Suprapubic skin (tissue), 4 donors: ENCODE results near the gene DPEP2. TPM values are rescaled to one million over a fixed set of nuclear protein-coding genes. Genes with fewer than 3 reads are reported as not detected.

Experiments used
- DNase-seq, 2 donors: peaks; one replicate each; pipeline ENCODE4 v3.0.0-alpha.2; 2019; ENCODE audit warnings: low spot score in 2 of 2
- H3K27ac ChIP-seq: fragments of 200-600 bp; sonication (generic); one replicate; pipeline ENCODE4 v1.5.1; 2019
- H3K27me3 ChIP-seq: fragments of 200-600 bp; sonication (generic); one replicate; pipeline ENCODE4 v1.5.1; 2019
- H3K36me3 ChIP-seq: fragments of 200-600 bp; sonication (generic); one replicate; pipeline ENCODE4 v1.5.1; 2019
- H3K4me1 ChIP-seq: fragments of 200-600 bp; sonication (generic); one replicate; pipeline ENCODE4 v1.5.1; 2019
- H3K4me3 ChIP-seq: fragments of 200-600 bp; sonication (generic); one replicate; pipeline ENCODE4 v1.5.1; 2019; ENCODE audit warnings: mild to moderate bottlenecking
- H3K9me3 ChIP-seq: fragments of 200-600 bp; sonication (generic); one replicate; pipeline ENCODE4 v1.5.1; 2019
- EP300 ChIP-seq: sonication (generic); formaldehyde crosslinking; IDR thresholded peaks from one replicate; pipeline ENCODE4 v1.6.1; 2017; ENCODE audit warnings: antibody characterized with exemption
- POLR2A ChIP-seq, 2 donors: fragments of 450-650 bp; IDR thresholded peaks; one replicate each; pipeline ENCODE4 v1.6.1; 2017; ENCODE audit warnings: antibody characterized with exemption in 2 of 2, mild to moderate bottlenecking in 2 of 2, moderate library complexity in 2 of 2
- POLR2AphosphoS5 ChIP-seq, 3 donors: sonication (generic); formaldehyde crosslinking; IDR thresholded peaks; one replicate each; pipeline ENCODE4 v1.6.1; 2017; ENCODE audit warnings: antibody characterized with exemption in 3 of 3
- WGBS: methylation state at CpG from one replicate; pipeline ENCODE4 v1.1.5; 2018; 5-methylcytosine and 5-hydroxymethylcytosine counted together
- total RNA-seq, 4 donors: library from RNA; depleted of rRNA; stranded (reverse); fragments of >200 nt; gene quantifications; one replicate each; pipeline ENCODE4 v1.1.0, GENCODE V29; 2016
- TF ChIP-seq, protein P1 (sequence below), 2 donors: fragments of 200-600 bp in 1 of 2; fragments of 450-650 bp in 1 of 2; sonication (generic) in 1 of 2; IDR thresholded peaks; one replicate each; pipeline ENCODE4 v1.5.1; 2016 to 2019; ENCODE audit warnings: antibody characterized with exemption in 2 of 2, mild to moderate bottlenecking in 1 of 2, moderate library complexity in 1 of 2

The DPEP2 gene
- total RNA-seq, 4 donors from 2014 or later = 0.56 TPM; not detected in 3

DNA sequence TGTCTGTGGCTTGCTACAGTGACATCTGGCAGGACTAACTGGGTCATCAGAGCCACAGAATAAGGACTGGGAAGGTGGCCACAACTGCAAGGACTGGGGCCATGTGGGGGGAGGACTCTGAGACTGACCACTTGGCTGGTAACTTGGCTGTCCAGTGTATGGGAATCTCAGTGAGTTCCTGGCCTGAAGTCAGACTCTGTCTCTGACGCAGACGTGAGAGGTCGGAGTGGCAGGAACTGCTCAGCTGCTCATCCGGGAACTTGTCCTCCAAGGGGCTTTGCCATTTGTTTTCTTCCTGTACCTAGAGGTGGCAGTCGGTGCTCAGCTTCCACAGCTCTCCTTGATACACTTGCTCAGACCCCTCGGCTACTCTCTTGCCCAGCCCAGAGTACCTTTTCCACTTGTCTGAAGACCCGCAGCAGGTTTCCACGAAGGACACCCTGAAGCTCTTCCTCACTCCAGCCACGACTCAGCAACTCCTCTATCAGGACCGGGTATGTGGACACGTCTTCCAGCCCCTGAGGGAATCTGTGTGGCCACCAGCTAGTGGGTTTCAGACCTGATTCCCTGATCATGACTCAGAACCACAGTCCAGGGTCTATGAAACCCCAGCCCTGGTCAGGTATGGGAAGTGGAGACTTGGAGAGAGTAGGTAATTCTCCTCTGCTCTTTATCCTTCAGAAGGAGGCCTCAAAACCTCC is 11.7 kb downstream of the DPEP2 start:
- no peak overlapping the region for H3K4me3 ChIP-seq
- TF ChIP-seq POLR2A (IDR thresholded peaks at IDR 0.05) (no peak), POLR2AphosphoS5 (IDR thresholded peaks at IDR 0.05) (no peak), EP300 (no peak)
- TF ChIP-seq, protein P1, sequence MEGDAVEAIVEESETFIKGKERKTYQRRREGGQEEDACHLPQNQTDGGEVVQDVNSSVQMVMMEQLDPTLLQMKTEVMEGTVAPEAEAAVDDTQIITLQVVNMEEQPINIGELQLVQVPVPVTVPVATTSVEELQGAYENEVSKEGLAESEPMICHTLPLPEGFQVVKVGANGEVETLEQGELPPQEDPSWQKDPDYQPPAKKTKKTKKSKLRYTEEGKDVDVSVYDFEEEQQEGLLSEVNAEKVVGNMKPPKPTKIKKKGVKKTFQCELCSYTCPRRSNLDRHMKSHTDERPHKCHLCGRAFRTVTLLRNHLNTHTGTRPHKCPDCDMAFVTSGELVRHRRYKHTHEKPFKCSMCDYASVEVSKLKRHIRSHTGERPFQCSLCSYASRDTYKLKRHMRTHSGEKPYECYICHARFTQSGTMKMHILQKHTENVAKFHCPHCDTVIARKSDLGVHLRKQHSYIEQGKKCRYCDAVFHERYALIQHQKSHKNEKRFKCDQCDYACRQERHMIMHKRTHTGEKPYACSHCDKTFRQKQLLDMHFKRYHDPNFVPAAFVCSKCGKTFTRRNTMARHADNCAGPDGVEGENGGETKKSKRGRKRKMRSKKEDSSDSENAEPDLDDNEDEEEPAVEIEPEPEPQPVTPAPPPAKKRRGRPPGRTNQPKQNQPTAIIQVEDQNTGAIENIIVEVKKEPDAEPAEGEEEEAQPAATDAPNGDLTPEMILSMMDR (IDR thresholded peaks at IDR 0.05) = no peak
- H3K9me3 ChIP-seq = no peaks in the 10 kb centered on the region
- H3K27me3 ChIP-seq = no peaks in the 10 kb centered on the region
- 68% methylated on average over 11 of the region's 11 CpGs for whole genome bisulfite sequencing
- DNase-seq = no peak
- H3K4me1 ChIP-seq = no peaks in the 10 kb centered on the region
- H3K27ac ChIP-seq = no peak overlapping the region
- no peaks in the 10 kb centered on the region for H3K36me3 ChIP-seq

- no peaks in the 10 kb centered on the region for H3K4me1 ChIP-seq
- no peak overlapping the region for H3K27ac ChIP-seq
- TF ChIP-seq, protein P1 (IDR thresholded peaks at IDR 0.05) = no peak
- TF ChIP-seq POLR2A (IDR thresholded peaks at IDR 0.05) (no peak), POLR2AphosphoS5 (IDR thresholded peaks at IDR 0.05) (no peak), EP300 (no peak)
- no peaks in the 10 kb centered on the region for H3K27me3 ChIP-seq
- no peak overlapping the region for H3K4me3 ChIP-seq
- no peaks in the 10 kb centered on the region for H3K9me3 ChIP-seq
- no peak for DNase-seq
- WGBS = 89% methylated on average over 5 of the region's 5 CpGs
- no peaks in the 10 kb centered on the region for H3K36me3 ChIP-seq
Measured at GRCh38 chr16:67986949-67987348, 12.3 kb downstream of the DPEP2 start.

DNA sequence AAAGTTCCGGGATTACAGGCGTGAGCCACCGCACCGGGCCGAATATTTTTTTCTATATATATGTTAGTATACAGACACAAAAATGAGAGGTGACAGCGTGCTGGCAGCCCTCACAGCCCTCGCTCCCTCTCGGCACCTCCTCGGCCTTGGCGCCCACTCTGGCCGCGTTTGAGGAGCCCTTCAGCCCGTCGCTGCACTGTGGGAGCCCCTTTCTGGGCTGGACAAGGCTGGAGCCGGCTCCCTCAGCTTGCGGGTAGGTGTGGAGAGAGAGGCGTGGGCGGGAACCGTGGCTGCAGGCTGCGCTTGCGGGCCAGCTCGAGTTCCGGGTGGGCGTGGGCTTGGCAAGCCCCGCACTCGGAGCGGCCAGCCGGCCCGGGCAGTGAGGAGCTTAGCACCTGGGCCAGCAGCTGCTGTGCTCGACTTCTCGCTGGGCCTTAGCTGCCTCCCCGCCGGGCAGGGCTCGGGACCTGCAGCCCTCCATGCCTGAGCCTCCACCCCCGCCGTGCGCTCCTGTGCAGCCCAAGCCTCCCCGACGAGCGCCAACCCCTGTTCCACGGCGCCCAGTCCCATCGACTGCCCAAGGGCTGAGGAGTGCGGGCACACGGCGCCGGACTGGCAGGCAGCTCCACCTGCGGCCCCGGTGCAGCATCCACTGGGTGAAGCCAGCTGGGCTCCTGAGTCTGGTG is 17.1 kb downstream of the DPEP2 start:
- DNase-seq = no peak
- H3K4me1 ChIP-seq = no peaks in the 10 kb centered on the region
- 95% methylated on average over 20 of the region's 49 CpGs for WGBS
- H3K27ac ChIP-seq = no peak overlapping the region
- H3K9me3 ChIP-seq = no peaks in the 10 kb centered on the region
- no peak for TF ChIP-seq POLR2AphosphoS5 (IDR thresholded peaks at IDR 0.05)
- TF ChIP-seq POLR2A (IDR thresholded peaks at IDR 0.05) = no peak
- TF ChIP-seq EP300 = no peak
- TF ChIP-seq, protein P1 (IDR thresholded peaks at IDR 0.05) = no peak
- no peak overlapping the region for H3K4me3 ChIP-seq
- H3K27me3 ChIP-seq = peaks cover 6% of the 10 kb centered on the region
- H3K36me3 ChIP-seq = no peaks in the 10 kb centered on the region

DNA sequence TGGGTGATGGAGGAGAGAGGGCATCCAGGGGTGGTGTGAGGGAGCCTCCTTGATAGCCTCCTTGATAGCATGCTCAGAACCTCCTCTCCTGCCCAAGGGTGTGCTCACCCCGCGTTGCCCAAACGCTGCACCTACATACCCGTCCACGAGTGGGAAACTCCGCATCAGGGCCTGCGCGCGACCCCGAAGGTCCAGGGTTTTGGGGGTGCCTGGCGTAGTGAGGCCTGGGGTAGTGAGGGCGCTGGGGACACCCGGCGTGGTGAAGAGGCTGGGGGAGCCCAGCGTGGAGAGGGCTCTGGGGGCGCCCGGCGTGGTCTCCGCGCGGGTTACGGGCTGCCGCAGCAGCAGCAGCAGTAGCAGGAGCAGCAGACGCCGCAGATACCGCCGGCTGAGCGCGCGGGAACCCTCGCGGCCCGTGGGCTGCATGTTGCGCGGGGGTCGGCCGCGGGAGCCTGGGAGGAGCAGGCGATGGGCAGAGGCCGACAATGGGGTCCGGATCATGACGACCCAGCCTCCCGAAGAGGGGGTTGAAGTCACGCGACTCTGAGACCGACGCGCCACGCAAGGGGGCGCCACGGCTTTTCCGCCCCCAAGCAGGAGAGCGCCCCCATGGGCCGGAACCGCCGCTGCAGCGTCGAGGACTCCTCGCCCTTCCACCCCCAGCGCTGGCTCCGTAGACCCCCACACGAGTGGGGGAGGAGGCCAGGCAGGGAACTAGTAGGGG is 19.2 kb downstream of the DPEP2 start, which contains the start of gene DPEP3:
Gene DPEP3, minus strand, starts transcription at position 545 of the 724 bp plus-strand sequence. Its CDS starts 119 bp downstream, at position 426.
- H3K27ac ChIP-seq = no peak within 1 kb of the TSS
- 77% methylated on average over 30 of the region's 62 CpGs for WGBS

More for the DNA sequence above, 19.2 kb downstream of the DPEP2 start, which contains the start of gene DPEP3:
- Histone ChIP-seq H3K4me3 (no peak within 1 kb of the TSS), H3K27me3 (peaks cover 6% of the 10 kb centered on the region), H3K4me1 (no peaks in the 10 kb centered on the region), H3K36me3 (no peaks in the 10 kb centered on the region), H3K9me3 (no peaks in the 10 kb centered on the region)
- peak in 1 of 2 donors; percentile 53 for DNase-seq
- TF ChIP-seq POLR2AphosphoS5 (IDR thresholded peaks at IDR 0.05) (no peak), POLR2A (IDR thresholded peaks at IDR 0.05) (no peak), EP300 (no peak)
- TF ChIP-seq, protein P1 (IDR thresholded peaks at IDR 0.05) = peak in 1 of 2 donors; percentile 16
